T-helper 9 cell (primary cell): Measurements from ENCODE around the gene PMEL.
A peak's percentile ranks its signal among the peaks of the same experiment; 100 is the strongest.
"Not testable (repeated sequence)": the region's sequence is repeated elsewhere in the genome, so short reads cannot be mapped to it uniquely, and the experiment has no call there.

Experiments used
- DNase-seq: peaks from one replicate; pipeline ENCODE4 v3.0.0-alpha.2; 2020

PMEL gene

DNA sequence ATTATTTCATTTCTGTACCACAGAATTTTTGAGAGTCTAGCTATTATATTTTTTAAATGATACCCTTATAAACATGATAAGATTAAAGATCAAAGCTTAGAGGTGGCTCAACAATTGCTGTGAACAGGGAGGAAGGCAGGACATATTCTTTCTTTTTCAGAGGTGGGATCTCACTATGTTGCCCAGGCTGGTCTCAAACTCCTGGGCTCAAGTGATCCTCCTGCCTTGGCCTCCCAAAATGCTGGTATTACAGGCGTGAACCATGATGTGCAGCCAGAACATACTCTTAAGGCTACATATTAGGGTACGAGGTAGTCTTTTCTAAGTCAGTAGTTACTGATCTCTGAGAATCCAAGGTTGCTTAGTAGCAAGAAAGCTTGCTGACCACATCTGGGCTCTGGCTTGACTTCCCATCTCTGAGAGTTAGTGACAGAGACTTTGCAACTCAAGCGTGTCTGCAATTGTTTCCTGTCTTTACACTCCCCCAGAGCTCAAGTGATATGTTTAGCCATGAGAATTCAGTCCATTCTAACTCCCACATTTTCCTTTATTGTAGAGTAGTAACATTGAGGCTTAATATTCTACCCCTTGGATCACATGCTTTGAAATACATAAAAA lies 16.6 kb upstream of the PMEL start:
- DNase-seq, result no peak

DNA sequence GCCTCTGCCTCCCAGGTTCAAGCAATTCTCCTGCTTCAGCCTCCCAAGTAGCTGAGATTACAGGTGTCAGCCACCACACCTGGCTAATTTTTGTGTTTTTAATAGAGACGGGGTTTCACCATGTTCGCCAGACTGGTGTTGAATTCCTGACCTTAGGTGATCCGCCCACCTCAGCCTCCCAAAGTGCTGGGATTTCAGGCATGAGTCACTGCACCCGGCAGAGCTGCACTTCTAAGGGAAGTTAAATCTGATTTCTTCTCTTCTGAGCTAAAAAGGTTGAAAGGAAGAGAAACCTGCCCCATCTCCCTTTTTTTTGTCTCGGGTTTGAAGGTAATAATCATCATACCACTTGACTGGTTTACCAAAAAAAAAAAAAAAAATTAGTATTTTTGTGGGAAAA lies 16.0 kb upstream of the PMEL start:
- not testable (repeated sequence) for DNase-seq

DNA sequence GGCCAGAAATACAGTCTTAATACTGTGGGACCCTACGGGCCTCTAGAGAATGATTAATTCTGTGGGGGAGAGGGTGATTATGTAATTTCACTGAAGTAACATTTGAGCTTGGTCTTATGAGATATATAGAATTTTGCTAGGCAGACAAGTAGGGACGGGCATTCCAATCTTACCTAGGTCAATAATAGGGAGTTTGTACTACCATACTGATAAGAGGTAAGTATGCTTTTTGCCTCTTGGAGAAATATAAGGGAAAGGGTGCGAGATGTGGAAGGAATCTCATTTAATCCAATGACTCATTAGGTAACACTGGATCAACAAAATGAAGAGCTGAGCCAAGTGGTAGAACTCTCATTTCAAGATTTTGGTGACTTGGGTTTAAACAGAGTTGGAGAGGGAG lies 13.2 kb upstream of the PMEL start:
- no peak for DNase-seq

DNA sequence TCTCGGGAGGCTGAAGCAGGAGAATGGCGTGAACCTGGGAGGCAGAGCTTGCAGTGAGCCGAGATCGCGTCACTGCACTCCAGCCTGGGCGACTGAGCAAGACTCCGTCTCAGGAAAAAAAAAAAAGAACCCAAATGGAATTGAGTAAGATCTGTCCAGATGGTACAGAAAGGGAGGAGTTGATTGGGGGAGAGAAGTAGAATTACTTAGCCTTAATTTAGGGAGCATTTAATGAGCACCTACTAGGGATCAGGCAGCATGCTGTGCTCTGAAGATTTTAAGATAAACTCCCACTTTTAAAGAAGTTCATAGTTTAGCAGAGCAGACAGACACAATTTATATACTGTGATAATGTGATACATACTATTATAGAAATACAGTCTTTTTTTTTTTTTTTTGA lies 12.6 kb upstream of the PMEL start:
- DNase-seq, result no peak

DNA sequence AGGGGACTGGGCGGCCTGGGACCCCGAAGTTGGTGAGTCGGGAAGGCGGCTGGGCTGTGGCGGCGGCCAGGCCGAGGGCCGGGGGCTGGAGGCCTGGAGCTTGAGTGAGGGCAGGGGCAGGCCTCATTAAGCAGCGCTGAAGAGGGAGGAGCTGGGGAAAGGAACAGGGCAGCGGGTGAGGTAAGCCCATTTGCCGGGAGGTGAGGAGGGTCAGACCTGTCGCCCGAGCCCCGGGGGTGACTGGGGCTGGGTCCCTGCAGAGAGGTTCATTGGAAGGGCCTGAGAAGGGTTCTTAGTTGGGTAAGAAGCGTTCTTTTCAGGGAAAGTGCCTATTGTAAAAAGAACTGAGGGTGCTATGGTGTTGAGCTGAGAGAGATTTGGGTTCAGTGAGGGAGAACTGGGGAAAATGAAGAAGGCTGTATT lies 8.5 kb upstream of the PMEL start:
- DNase-seq, result no peak

DNA sequence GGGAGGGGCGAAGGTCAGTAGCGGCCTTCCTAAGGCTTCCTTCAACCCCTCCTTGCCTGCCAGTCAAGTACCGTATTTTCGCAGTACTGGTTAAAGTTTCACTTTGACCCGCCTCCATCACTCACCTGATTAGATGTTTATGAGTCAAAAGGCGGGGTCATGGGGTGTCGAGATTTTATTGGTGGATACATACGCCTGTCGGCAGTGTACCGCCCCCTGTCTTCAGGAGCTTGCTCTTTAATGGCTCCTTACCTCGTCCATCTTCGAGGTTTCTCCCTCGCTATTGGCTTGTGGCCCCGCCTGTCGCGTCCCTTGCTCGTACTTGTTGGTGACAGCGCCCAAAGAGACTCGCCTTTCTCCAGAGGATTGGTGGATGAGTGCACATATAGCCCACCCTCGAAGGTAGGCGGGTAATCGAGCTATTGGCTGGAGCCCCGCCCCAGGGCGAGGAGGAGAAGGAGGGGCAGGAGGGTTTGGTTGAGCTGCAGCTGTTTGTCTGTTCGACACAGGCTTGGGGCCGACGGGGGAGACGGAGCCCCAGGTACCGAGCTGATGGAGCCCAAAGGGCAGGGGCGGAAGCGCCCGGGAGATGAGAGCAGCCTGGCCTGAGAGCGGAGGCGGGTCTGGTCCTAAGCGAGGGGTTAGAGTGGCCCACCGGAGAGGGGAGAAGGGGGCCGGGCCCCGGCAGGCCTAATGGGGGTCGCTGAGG lies 7.9 kb upstream of the PMEL start, which contains the start of gene RAB5B:
Gene RAB5B (plus strand): TSS at position 480 of the 709 bp plus-strand sequence. CDS start 12,883 bp downstream, outside the sequence.
- DNase-seq, result peak; percentile 91

DNA sequence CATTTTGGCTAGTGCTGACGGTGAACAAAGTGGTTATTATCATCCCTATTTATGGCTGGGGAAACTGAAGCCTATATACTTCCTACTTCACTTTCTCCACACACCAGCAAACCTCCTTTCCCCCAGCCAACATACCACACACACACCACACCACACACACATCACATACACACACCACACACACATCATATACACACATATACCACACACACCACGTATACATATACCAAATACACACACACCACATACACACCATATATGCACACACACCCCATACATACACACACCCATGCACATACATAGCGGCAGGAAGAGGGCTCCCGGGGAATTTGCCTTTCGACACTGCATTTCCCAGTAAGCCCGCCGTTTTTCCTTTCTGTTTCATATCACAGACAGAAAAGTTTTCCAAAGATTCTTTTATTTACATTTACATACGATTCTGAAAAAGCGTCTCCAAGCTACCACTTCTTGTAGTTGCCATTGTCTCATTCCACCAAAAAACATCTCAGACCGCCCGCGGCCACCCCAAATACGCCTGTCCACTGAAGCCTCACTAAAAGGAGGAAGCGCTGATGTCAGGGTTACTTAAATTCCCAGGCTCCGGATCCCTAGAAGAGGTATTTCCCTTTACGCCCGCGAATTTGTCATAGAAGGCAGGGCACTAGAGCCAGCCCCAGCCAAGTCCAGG lies 7.2 kb upstream of the PMEL start:
- no peak for DNase-seq

DNA sequence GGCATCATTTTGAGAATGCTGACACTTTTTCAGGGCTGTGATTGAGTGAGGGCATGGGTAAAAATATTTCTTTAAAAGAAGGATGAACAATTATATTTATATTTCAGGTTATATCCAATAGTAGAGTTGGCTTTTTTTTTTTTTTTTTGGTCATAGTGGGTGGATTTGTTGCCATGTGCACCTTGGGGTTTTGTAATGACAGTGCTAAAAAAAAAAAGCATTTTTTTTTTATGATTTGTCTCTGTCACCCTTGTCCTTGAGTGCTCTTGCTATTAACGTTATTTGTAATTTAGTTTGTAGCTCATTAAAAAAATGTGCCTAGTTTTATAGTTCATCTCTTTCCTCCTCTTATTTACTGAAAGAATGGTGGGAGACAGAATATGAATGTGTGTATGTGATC lies 6.6 kb upstream of the PMEL start:
- DNase-seq, result no peak

DNA sequence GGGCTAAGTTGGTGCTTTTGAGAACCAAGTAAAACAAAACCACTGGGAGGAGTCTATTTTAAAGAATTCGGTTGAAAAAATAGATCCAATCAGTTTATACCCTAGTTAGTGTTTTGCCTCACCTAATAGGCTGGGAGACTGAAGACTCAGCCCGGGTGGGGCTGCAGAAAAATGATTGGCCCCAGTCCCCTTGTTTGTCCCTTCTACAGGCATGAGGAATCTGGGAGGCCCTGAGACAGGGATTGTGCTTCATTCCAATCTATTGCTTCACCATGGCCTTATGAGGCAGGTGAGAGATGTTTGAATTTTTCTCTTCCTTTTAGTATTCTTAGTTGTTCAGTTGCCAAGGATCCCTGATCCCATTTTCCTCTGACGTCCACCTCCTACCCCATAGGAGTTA lies 6.2 kb upstream of the PMEL start:
- no peak for DNase-seq

DNA sequence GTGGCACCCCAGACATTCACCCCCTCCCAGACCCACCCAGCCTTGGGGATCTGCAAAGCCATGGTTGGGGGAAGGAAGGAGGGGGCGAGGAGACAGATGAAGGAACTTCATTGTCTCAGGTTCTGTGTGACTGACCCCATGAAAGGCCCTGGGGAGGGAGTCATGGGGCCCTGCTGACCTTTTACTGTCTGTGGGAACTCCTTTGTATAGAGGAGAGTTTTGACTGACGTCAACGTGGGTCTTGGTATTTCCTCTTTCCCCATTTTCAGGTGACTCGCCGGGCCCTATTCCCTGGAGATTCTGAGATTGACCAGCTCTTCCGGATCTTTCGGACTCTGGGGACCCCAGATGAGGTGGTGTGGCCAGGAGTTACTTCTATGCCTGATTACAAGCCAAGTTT lies 4.9 kb upstream of the PMEL start:
- no peak for DNase-seq

DNA sequence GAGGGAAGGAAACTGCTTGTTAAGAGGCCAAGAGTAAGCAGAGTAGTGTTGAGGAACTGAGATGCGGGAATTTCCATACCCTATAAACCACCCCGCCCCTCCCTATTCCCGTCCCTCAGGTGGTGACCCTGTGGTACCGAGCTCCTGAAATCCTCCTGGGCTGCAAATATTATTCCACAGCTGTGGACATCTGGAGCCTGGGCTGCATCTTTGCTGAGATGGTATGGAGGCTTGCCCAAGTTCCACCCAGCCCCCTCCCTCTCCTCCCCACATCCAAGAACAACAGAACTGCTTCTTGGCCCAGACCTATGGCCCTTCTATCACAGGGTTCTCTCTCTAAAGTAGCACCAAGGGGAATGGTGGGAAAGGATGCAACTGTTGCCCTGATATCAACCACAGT lies 3.5 kb upstream of the PMEL start:
- no peak for DNase-seq

DNA sequence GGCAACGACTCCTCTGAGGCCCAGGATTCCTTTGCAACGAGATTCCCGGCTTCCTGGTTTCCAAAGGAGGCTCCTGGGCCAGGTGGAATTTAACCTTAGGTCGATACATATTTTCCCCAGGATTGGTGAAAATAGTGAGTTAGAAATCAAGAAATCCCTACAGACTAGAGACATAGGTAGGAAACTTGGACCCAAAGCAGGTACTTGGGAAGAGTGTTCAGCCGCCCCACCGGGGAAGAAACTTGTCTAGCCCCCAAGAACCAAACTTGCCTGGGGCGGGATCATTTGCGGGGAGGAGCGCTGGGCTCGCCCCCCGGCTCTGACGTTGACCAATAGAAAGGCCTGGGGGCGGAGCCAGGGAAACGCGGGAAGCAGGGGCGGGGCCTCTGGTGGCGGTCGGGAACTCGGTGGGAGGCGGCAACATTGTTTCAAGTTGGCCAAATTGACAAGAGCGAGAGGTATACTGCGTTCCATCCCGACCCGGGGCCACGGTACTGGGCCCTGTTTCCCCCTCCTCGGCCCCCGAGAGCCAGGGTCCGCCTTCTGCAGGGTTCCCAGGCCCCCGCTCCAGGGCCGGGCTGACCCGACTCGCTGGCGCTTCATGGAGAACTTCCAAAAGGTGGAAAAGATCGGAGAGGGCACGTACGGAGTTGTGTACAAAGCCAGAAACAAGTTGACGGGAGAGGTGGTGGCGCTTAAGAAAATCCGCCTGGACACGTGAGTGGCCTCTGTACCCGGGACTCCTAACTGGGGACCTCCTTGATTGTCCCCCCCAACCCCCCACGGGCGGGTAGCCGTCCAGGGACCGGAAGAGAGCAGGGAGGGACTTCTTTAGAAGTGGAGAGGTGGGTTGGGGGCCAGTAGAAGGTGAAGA lies 803 bp upstream of the PMEL start, which contains the start of gene CDK2:
Gene CDK2 (plus strand): TSS at position 423 of the 874 bp plus-strand sequence. CDS start 179 bp downstream, at position 602.
- DNase-seq, result peak; percentile 87

DNA sequence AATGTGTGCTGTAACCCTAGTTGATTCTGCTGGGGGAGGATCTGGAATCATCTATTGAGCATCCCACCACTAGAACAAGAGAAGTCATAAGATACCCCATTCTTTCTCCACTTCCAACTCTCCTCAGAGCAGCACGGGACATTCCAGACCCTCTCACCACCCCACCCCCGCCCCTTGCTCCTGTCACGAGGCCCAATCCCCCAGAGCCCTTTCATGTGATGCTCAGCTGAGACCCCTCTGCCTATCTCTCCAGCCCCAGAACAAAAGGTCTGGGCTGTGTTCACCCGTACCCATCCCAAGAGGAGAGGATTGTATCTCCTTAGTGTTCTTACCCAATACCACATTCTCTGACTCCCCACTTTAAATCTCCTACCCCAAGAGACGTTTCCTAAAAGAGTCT lies 602 bp downstream of the PMEL start:
- no peak for DNase-seq

DNA sequence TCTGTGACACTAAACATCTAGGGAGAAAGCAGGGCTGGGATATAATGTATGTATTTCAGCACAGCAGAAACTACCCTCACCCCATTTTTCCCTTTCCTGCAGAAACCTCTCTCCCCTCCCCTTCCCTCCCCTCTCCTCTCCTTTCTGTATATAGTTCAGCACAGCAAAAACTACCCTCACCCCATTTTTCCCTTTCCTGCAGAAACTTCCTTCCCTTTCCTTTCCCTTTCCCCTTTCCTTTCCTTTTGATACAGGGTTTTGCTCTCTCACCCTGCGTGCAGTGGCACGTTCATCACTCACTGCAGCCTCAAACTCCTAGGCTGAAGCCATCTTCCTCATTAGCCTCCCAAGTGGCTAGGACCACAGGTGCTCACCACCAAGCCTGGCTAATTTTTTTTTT lies 2.1 kb downstream of the PMEL start:
- DNase-seq, result no peak

DNA sequence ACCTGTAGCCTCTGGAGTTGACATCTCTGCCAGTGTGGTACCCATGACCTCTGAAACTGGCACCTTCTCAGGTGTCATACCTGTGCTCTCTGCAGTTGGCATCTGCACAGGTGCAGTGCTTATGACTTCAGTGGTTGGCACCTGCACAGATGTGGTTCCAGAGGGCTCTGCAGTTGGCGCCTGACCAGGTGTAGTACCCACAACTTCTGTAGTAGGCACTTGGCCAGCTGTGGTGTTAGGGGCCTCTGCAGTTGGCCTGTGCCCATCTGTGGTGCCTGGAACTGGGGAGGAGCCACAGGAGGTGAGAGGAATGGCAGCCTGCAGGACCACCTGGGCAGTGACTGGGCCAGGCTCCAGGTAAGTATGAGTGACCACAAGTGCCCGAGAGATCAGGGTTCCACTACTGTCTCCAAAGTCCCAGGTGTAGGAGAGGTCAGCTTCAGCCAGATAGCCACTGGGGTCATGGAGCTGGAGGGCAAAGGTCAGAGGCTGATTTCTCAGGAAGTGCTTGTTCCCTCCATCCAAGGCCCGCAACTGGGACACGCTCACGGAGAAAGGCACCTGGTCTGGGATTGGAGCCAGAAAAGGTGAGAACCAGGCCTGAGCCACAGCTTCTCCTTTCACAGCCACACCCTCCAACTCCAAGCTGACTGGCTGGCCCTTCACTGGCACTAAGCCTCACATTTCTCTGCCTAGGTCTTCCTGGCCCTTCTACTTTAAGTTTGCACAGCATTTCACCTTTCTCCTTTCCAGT lies 8.6 kb downstream of the PMEL start:
- no peak for DNase-seq

DNA sequence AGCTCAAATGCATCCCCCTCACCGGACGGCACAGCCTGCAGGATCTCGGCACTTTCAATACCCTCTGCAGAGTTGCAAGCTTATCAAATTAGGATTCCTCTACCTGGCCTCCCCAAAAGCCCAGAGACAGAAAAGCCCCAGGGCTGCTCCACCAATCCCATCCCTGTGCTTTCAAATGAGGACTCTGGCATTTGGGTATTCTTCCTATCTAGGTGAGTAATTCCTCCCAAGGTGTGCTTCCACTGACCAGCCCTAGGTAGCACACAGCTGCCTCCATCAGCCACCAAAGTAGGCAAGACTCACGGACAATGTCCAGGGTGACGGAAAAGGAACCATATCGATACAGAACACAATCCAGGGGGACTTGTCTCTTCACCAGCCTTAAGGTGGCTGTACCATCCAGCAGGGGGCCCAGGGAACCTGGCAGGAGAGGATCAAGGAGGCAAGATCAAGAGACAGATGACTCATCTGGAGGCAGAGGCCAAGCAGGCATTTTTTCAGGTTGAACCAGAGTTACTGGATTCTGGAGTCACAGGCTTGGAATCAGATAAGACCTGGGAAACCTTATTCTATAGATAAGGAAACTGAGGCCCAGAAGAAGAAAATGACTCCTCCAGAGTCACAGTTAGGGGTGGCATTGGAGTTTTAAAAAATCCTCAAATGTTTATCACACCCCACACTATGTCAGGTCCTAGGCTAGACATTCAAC lies 9.9 kb downstream of the PMEL start:
- DNase-seq, result peak; percentile 34

DNA sequence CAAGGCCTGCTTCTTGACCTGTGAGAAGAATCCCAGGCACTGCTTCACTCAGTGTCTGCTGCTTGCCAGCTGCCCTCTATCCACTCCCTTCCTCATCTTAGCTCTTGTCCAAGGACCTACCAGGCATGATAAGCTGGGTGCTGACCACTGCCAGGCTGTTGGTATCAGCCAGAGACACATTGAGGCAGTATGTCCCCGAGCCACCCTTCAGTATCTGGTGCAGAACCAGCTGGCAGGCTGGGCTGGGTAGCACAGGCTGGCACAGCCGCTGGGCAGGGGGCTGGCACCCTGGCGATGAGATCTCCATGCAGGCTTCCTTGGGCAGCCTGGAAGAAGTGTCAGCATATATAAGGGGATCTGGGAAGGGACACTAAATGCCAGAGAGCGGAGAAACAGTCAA lies 10.5 kb downstream of the PMEL start:
- DNase-seq, result no peak

DNA sequence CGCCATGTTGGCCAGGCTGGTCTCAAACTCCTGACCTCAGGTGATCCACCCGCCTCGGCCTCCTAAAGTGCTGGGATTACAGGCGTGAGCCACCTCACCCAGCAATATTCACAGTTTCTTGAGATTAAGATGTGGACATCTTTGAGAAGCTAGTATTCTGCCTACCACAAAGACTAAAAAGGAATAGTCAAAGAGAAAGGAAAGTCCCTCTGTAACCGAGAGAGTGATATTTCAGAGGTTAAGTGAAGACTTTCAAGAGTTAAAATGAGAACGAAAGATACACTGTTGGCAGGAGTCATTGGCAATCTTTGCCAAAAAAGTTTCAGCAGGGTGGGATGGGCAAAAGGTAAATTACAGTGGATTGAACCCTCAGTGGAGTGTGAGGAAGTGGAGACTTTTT lies 19.3 kb downstream of the PMEL start:
- no peak for DNase-seq

DNA sequence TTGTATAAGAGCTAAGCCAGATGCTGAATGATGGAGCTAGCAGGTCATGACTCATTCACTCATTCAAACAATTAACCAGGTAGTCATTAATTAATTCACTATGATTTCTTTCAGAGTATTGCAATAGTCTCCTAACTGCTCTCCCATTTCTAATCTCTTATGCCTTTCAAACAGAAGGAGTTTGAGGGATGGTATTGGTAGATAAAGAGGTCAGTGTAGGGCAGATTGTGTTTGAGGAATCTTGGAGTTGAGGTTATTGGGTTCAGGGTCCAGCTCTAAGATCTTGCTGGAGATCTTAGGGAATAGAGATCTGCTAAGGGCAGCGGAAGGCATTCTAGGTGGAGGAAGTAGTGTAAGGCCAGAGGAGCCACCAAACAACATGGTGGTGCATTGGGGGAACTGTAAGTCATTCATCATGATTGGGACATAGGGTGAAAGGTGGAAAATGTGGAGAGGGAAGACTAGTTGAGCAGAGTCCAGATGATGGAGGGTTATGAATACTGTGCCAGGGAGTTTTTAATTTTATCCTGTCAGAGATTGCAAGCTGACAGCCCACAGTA lies 23.2 kb downstream of the PMEL start:
- DNase-seq, result no peak

DNA sequence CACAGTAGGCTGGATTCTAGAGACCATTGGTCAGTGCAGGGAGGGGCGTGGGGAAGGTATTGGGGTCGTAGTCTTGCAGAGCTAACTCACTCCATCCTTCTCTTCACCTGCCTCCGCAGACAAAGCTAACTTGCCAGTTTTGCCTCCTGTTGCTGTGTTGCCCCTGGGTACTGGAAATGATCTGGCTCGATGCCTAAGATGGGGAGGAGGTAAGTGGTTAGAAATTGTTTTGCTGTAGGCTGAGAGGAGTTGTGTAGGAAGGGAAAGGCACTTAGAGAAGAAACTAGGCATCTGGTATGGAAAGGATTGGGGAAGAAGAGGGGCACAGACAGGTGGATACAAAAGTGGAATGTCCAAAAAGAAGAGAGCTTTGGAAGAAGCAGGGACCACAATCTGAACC lies 23.8 kb downstream of the PMEL start:
- DNase-seq, result no peak

DNA sequence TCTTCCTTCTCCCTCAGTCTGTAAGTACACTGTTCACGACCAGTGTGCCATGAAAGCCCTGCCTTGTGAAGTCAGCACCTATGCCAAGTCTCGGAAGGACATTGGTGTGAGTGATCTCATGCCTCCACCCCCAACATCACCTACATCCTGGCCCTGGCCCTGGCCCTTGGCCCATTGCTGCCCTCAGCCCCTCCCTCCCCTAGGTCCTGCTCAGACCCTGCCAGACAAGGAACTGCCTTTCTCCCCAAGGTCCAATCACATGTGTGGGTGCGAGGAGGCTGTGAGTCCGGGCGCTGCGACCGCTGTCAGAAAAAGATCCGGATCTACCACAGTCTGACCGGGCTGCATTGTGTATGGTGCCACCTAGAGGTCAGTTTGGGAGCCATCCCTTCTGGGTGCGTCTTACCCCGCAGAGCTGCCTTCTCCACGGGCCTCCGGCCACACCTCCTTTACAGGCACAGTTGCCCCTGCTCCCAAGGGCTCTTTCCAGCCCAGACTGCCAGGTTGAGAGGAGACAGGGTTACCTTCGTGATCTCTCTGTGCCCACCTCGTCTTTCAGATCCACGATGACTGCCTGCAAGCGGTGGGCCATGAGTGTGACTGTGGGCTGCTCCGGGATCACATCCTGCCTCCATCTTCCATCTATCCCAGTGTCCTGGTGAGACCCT lies 25.6 kb downstream of the PMEL start:
- peak; percentile 76 for DNase-seq
